ENCODE results near the gene FREM2.

FREM2 gene

GRCh38 chr13:38688674-38689073, 1.8 kb downstream of the FREM2 start:
- no peak for DNase-seq

- no peak for DNase-seq
These were observed 3.4 kb downstream of the FREM2 start for GRCh38 chr13:38690231-38690630.

- DNase-seq: no peak
These were observed 6.3 kb downstream of the FREM2 start for GRCh38 chr13:38693168-38693567.

- no peak for DNase-seq
These were observed 6.8 kb downstream of the FREM2 start for GRCh38 chr13:38693641-38694040.

GRCh38 chr13:38697197-38697596, 10.3 kb downstream of the FREM2 start:
- DNase-seq: no peak

GRCh38 chr13:38697628-38698333, 10.9 kb downstream of the FREM2 start:
- DNase-seq: no peak

GRCh38 chr13:38700051-38700450, 13.2 kb downstream of the FREM2 start:
- DNase-seq: no peak

GRCh38 chr13:38702669-38703068, 15.8 kb downstream of the FREM2 start:
- no peak for DNase-seq

GRCh38 chr13:38703255-38703654, 16.4 kb downstream of the FREM2 start:
- DNase-seq: no peak

GRCh38 chr13:38705365-38705764, 18.5 kb downstream of the FREM2 start:
- DNase-seq: no peak

GRCh38 chr13:38707460-38707859, 20.6 kb downstream of the FREM2 start:
- no peak for DNase-seq

- no peak for DNase-seq
These were observed 26.2 kb downstream of the FREM2 start for GRCh38 chr13:38713046-38713445.

- no peak for DNase-seq
These were observed 31.5 kb downstream of the FREM2 start for GRCh38 chr13:38718374-38718773.

GRCh38 chr13:38730332-38730731, 43.5 kb downstream of the FREM2 start:
- no peak for DNase-seq

- no peak for DNase-seq
These were observed 46.3 kb downstream of the FREM2 start for GRCh38 chr13:38733146-38733545.

- DNase-seq: no peak
These were observed 49.0 kb downstream of the FREM2 start for GRCh38 chr13:38735665-38736440.

- peak; percentile 48 for DNase-seq
These were observed 56.6 kb downstream of the FREM2 start for GRCh38 chr13:38743466-38743865.

GRCh38 chr13:38752686-38753085, 65.8 kb downstream of the FREM2 start:
- no peak for DNase-seq

GRCh38 chr13:38753878-38754277, 67.0 kb downstream of the FREM2 start:
- DNase-seq: no peak

- DNase-seq: no peak
These were observed 68.9 kb downstream of the FREM2 start for GRCh38 chr13:38755793-38756192.

- no peak for DNase-seq
These were observed 71.4 kb downstream of the FREM2 start for GRCh38 chr13:38758277-38758676.

GRCh38 chr13:38759390-38759789, 72.5 kb downstream of the FREM2 start:
- no peak for DNase-seq

GRCh38 chr13:38763446-38764381, 76.8 kb downstream of the FREM2 start:
- DNase-seq: no peak

Data from NCI-H1417 treated with DMSO at 0.1 percent for 48 hours (cell line).